HepG2 (cell line): ENCODE data around the gene CUEDC2. TPM values are rescaled to one million over a fixed set of nuclear protein-coding genes. Genes with fewer than 3 reads are reported as not detected.
A peak's percentile ranks its signal among the peaks of the same experiment; 100 is the strongest.

Experiments used
- ATAC-seq: fragments of 200-7000 bp; cut with Tn5 transposase; 3 replicates; pipeline ENCODE4 v1.9.1; 2020; ENCODE audit warnings: mild to moderate bottlenecking, moderate library complexity
- BruUV-seq: library from RNA; stranded (reverse); fragments of 400-500 nt; replicated peaks from 2 replicates; lab custom pipeline; 2021; lab: Mats Ljungman, UMichigan
- CTCF ChIA-PET: fragments of 300-600 bp; formaldehyde crosslinking; extraction: SDS; loops from one replicate; lab custom pipeline; 2021; ENCODE audit warnings: low total read pairs, inconsistent platforms, low intra/inter-chr PET ratio; lab: Yijun Ruan, JAX
- POLR2A ChIA-PET: fragments of 350-600 bp; sonication (Branson Sonifier 250); formaldehyde crosslinking; loops from one replicate; lab custom pipeline; 2020; ENCODE audit warnings: antibody characterized with exemption, inconsistent platforms; lab: Yijun Ruan, JAX
- DNase-seq: peaks from one replicate; pipeline ENCODE4 v3.0.0-alpha.2; 2015; ENCODE audit warnings: low spot score
- FAIRE-seq: peaks from 3 replicates; lab custom pipeline; 2011; peaks lifted over from hg19 to GRCh38; lab: Jason Lieb, UNC
- H2AFZ ChIP-seq: one replicate; pipeline ENCODE4 v1.6.1; 2011; ENCODE audit warnings: low read length, inconsistent platforms
- H3K27ac ChIP-seq: fragments of 300-600 bp; 3 replicates; pipeline ENCODE4 v1.8.0; 2011; ENCODE audit warnings: mixed run types, mild to moderate bottlenecking, mixed read lengths, low read length, inconsistent platforms; ENCODE audit not compliant: insufficient read depth; ENCODE audit errors: extremely low read length
- H3K27me3 ChIP-seq, 2 experiments: fragments of 200-600 bp in 1 of 2; 2 replicates in 1 of 2; 3 replicates in 1 of 2; pipeline versions ENCODE4 v1.6.0 to v1.8.0; 2011; ENCODE audit warnings: low read length in 2 of 2, mild to moderate bottlenecking in 2 of 2, moderate library complexity in 2 of 2, inconsistent platforms in 1 of 2; ENCODE audit not compliant: insufficient read depth in 2 of 2, control insufficient read depth in 1 of 2
- H3K36me3 ChIP-seq, 2 experiments: fragments of 200-600 bp in 1 of 2; replicated peaks in 1 of 2; 2 replicates in 1 of 2; 3 replicates in 1 of 2; pipeline versions ENCODE4 v1.5.1 to v1.8.0; 2011; ENCODE audit warnings: low read length in 2 of 2, inconsistent platforms in 1 of 2; ENCODE audit not compliant: insufficient read depth in 2 of 2, control insufficient read depth in 1 of 2
- H3K4me1 ChIP-seq: 2 replicates; pipeline ENCODE4 v1.5.1; 2012; ENCODE audit warnings: low read length, inconsistent platforms; ENCODE audit not compliant: insufficient read depth
- H3K4me2 ChIP-seq: 2 replicates; pipeline ENCODE4 v1.6.0; 2011; ENCODE audit warnings: low read depth, low read length, inconsistent platforms
- H3K4me3 ChIP-seq, 3 experiments: fragments of 200-600 bp in 1 of 3; sonication (generic), shearing (Covaris generic) in 1 of 3; replicated peaks in 1 of 3; 2 replicates each; pipeline ENCODE4 v1.5.1; 2011 to 2016; ENCODE audit warnings: low read length in 3 of 3, inconsistent platforms in 2 of 3, low read depth in 2 of 3, mild to moderate bottlenecking in 2 of 3, control low read depth in 1 of 3, mixed read lengths in 1 of 3; ENCODE audit not compliant: insufficient read depth in 1 of 3
- H3K79me2 ChIP-seq: one replicate; pipeline ENCODE4 v1.6.1; 2011; ENCODE audit warnings: low read length, inconsistent platforms; ENCODE audit not compliant: insufficient read depth
- H3K9ac ChIP-seq: 2 replicates; pipeline ENCODE4 v1.6.0; 2011; ENCODE audit warnings: mild to moderate bottlenecking, low read depth, low read length, inconsistent platforms; ENCODE audit not compliant: insufficient read depth
- H3K9me3 ChIP-seq: 2 replicates; pipeline ENCODE4 v1.5.1; 2012; ENCODE audit warnings: mild to moderate bottlenecking, low read length
- H4K20me1 ChIP-seq: 2 replicates; pipeline ENCODE4 v1.6.0; 2011; ENCODE audit warnings: inconsistent platforms, mild to moderate bottlenecking, low read length, moderate library complexity; ENCODE audit not compliant: insufficient read depth
- KDM4B ChIP-seq: sonication (generic); formaldehyde crosslinking; IDR thresholded peaks from 2 replicates; pipeline ENCODE4 v1.4.0; 2020; ENCODE audit warnings: missing genetic modification reagents
- KMT2A ChIP-seq: sonication (generic); formaldehyde crosslinking; IDR thresholded peaks from 2 replicates; pipeline ENCODE4 v1.4.0; 2020; ENCODE audit warnings: missing genetic modification reagents
- ZFYVE20 ChIP-seq: sonication (generic); formaldehyde crosslinking; IDR thresholded peaks from 2 replicates; pipeline ENCODE4 v1.8.0; 2023; ENCODE audit warnings: low read depth, mild to moderate bottlenecking, moderate library complexity, missing genetic modification reagents, borderline replicate concordance
- ZNF382 ChIP-seq: sonication (generic); formaldehyde crosslinking; IDR thresholded peaks from 2 replicates; pipeline ENCODE4 v1.5.0; 2020; ENCODE audit warnings: missing genetic modification reagents, mild to moderate bottlenecking, borderline replicate concordance
- WGBS: methylation state at CpG from one replicate; pipeline ENCODE4 v1.1.6; 2017; ENCODE audit warnings: low lambda C conversion rate; 5-methylcytosine and 5-hydroxymethylcytosine counted together
- in situ Hi-C: cut with HindIII; loops from 2 replicates; pipeline ENCODE4 v1.10.0; 2017; ENCODE audit warnings: low pct_unique_long_range_greater_than_20kb; ENCODE audit not compliant: extremely low pct_ligation_motif_present
- intact Hi-C: fragments of 100-400 bp; cut with micrococcal nuclease; formaldehyde crosslinking; loops from one replicate; pipeline ENCODE4 v1.10.0; 2022; ENCODE audit not compliant: unreplicated experiment
- polyA plus RNA-seq, 8 experiments: library from polyadenylated mRNA; depleted of rRNA in 3 of 8; stranded (reverse) in 7 of 8; unstranded in 1 of 8; fragments of >200 nt; fragmentation: Illumina TruSeq in 4 of 8; extraction: Trizol in 4 of 8; gene quantifications; 2 replicates each; pipeline versions ENCODE4 v1.2.1 to v1.2.3, GENCODE V29; 2011 to 2016; ENCODE audit warnings: low read depth in 4 of 8, missing spikeins in 1 of 8, mixed read lengths in 1 of 8; ENCODE audit not compliant: insufficient read depth in 1 of 8
- total RNA-seq, 5 experiments: library from RNA; depleted of rRNA; stranded (reverse); fragments of >200 nt; fragmentation: Illumina TruSeq; extraction: Trizol; gene quantifications; 2 replicates each; pipeline ENCODE4 v1.2.3, GENCODE V29; 2016; ENCODE audit warnings: low read depth in 1 of 5
- TF ChIP-seq, protein P1 (sequence below): sonication (generic); formaldehyde crosslinking; IDR thresholded peaks from 2 replicates; pipeline ENCODE4 v1.4.0; 2020; ENCODE audit warnings: missing genetic modification reagents, borderline replicate concordance

The CUEDC2 gene
- total and polyA plus RNA-seq, 2 of the 13 experiments (the other 11 are each of a cell fraction or from before 2014, with no cell fraction given), result 13.1 to 18.4 TPM

DNA sequence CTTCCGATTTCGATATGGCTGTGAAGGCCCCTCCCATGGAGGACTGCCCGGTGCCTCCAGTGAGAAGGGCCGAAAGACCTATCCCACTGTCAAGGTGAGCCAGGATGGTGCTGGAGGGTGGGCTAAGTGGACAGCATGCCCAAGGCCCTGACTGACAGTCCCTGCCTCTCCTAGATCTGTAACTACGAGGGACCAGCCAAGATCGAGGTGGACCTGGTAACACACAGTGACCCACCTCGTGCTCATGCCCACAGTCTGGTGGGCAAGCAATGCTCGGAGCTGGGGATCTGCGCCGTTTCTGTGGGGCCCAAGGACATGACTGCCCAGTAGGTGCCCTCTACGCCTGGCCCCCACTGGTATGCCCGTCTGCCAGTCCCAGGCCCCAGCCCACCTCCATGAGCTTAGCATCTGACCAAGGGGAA, 35.6 kb downstream of the CUEDC2 start:
- Histone ChIP-seq H3K27me3 (peaks cover 0 to 11% of the 10 kb centered on the region in 2 experiments; a peak in 2 of 5 replicates), H3K4me3 (0 out of 6 replicates have a peak overlapping the region, but pooled peaks of 1 of the 3 experiments have one; percentile 82), H3K4me2 (peak overlapping the region; percentile 99), H3K9me3 (no peaks in the 10 kb centered on the region), H3K79me2 (peaks cover 3% of the 10 kb centered on the region), H3K9ac (peak overlapping the region; percentile 68; the same call in 1 of the 2 replicates), H4K20me1 (no peaks in the 10 kb centered on the region), H3K4me1 (peaks cover 42% of the 10 kb centered on the region), H3K27ac (no peak overlapping the region), H2AFZ (no peak overlapping the region), H3K36me3 (peaks cover 0 to 4% of the 10 kb centered on the region in 2 experiments; a peak in 1 of 5 replicates)
- intact Hi-C loops, result no loop called here
- 100% methylated on average over 1 of the region's 12 CpGs for WGBS
- no peak for FAIRE-seq
- TF ChIP-seq KDM4B (CRISPR knock-in tag) (no peak), ZFYVE20 (CRISPR knock-in tag) (no peak), ZNF382 (CRISPR knock-in tag) (no peak)
- DNase-seq, result no peak
- no TSS peak for BruUV-seq
- no peak for ATAC-seq
- ChIA-PET CTCF (no interaction called here), POLR2A (interaction anchor here (1.4 to 2.3 kb wide), 2 partner anchors 12 to 24 kb away, joined by 6 to 12 read pairs; partner anchors contain the start of gene FBXL15)
- in situ Hi-C loops, result no loop called here

DNA sequence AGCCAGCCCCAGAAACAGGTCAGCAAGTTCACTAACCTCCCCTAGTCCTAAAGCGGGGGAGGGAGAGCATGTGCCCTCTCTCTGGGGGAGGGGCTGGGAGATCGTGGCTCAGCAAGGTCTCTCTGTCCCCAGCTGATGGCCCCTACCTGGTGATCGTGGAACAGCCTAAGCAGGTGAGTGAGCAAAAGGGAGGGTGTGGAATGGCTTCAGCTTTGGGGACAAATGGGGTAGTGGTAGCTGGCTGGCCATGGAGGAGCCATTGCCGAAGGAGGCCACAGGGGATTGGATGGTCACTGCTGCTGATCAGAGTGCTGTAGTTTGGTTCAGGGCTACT, 36.1 kb downstream of the CUEDC2 start:
- intact Hi-C loops, result no loop called here

More for the DNA sequence above, 36.1 kb downstream of the CUEDC2 start:
- H3K36me3 ChIP-seq, result no peaks in the 10 kb centered on the region; a peak in 1 of 5 replicates
- no peak overlapping the region for H2AFZ ChIP-seq
- no peak overlapping the region for H3K27ac ChIP-seq
- peak overlapping the region; percentile 69 to 82 (median 79); a peak in 5 of 6 replicates for H3K4me3 ChIP-seq
- H3K4me2 ChIP-seq, result peak overlapping the region; percentile 99
- no peak for DNase-seq
- no peaks in the 10 kb centered on the region for H4K20me1 ChIP-seq
- peaks cover 42% of the 10 kb centered on the region for H3K4me1 ChIP-seq
- ChIA-PET CTCF (no interaction called here), POLR2A (interaction anchor here (0.9 to 2.3 kb wide), 6 partner anchors 7 to 151 kb away, joined by 3 to 12 read pairs (median 6); partner anchors contain the start of genes CUEDC2, FBXL15 and GBF1)
- TF ChIP-seq, protein P1, sequence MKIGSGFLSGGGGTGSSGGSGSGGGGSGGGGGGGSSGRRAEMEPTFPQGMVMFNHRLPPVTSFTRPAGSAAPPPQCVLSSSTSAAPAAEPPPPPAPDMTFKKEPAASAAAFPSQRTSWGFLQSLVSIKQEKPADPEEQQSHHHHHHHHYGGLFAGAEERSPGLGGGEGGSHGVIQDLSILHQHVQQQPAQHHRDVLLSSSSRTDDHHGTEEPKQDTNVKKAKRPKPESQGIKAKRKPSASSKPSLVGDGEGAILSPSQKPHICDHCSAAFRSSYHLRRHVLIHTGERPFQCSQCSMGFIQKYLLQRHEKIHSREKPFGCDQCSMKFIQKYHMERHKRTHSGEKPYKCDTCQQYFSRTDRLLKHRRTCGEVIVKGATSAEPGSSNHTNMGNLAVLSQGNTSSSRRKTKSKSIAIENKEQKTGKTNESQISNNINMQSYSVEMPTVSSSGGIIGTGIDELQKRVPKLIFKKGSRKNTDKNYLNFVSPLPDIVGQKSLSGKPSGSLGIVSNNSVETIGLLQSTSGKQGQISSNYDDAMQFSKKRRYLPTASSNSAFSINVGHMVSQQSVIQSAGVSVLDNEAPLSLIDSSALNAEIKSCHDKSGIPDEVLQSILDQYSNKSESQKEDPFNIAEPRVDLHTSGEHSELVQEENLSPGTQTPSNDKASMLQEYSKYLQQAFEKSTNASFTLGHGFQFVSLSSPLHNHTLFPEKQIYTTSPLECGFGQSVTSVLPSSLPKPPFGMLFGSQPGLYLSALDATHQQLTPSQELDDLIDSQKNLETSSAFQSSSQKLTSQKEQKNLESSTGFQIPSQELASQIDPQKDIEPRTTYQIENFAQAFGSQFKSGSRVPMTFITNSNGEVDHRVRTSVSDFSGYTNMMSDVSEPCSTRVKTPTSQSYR (CRISPR knock-in tag), result peak; percentile 76; the same call in 1 of the 2 replicates
- TF ChIP-seq KMT2A (CRISPR knock-in tag), result no peak
- H3K27me3 ChIP-seq, result peaks cover 0 to 11% of the 10 kb centered on the region in 2 experiments; a peak in 2 of 5 replicates
- WGBS, result 55% methylated on average over 4 of the region's 4 CpGs
- in situ Hi-C loops, result no loop called here
- no peaks in the 10 kb centered on the region for H3K9me3 ChIP-seq
- ATAC-seq, result no peak
- FAIRE-seq, result no peak
- H3K79me2 ChIP-seq, result peaks cover 3% of the 10 kb centered on the region
- BruUV-seq, result TSS peak; percentile 43
- peak overlapping the region; percentile 68 for H3K9ac ChIP-seq
